Raji (cell line): ENCODE measurements around the gene ZC3H18.

Experiments used
- POLR2A ChIP-seq: IDR thresholded peaks from 2 replicates; pipeline ENCODE4 v1.6.1; 2011; ENCODE audit warnings: low read depth, low read length, control low read depth; ENCODE audit not compliant: insufficient read depth

ZC3H18 gene

DNA sequence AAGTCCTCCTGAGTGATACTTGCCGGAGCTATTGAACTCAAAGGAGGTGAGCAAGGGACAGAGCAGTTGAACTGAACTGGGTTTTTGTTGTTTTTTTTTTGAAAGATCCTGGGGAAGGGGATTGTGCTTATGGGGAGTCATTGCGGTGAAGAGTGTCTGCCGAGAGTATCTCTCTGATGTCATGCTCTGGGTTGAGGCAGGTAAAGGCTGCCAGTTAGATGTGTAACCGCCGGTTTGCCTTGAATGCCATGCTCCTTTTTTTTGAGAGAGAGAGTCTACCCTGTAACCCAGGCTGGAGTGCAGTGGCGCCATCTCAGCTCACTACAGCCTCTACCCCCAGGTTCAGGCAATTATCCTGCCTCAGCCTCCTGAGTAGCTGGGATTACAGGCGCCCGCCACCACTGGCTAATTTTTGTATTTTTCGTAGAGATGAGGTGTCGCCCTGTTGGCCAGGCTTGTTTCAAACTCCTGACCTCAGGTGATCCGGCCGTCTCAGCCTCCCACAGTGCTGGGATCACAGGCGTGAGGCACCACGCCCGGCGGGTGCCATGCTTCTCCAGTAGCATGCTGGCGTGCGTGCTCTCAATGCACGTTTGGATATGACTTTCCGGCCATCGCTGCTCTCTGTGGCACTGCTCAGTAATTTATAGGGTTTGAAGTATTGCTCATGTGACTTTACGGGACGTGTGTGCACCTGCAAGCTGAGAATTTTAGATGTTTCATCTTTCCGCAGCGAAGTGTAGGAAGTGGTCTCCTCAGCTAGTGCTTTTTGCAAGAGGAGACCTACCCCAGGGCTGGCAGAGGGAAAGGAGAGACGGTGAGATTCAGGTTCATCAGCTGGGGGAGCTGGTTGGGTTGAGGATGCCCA is 8.5 kb downstream of the ZC3H18 start:
- TF ChIP-seq POLR2A: no peak

DNA sequence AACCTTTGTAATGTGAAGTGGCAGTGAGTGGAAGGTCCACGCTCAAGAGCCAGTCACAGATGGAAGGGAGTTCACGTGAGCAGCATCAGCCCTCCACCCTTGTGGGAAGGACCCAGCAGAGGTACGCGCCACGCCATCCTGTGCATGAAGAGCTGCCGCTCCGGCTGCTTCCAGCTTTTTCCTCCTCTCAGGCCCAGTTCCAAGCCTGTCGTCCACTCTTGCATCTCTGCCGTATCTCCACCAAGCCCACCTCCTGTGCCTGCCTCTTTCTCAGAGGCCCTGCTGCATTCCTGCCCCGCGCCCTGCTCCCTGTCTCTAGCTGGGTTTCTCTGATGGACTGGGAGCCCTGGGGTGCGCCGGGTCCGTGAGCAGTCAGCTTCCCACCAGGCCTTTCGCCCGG is 10.2 kb downstream of the ZC3H18 start:
- TF ChIP-seq POLR2A: no peak

DNA sequence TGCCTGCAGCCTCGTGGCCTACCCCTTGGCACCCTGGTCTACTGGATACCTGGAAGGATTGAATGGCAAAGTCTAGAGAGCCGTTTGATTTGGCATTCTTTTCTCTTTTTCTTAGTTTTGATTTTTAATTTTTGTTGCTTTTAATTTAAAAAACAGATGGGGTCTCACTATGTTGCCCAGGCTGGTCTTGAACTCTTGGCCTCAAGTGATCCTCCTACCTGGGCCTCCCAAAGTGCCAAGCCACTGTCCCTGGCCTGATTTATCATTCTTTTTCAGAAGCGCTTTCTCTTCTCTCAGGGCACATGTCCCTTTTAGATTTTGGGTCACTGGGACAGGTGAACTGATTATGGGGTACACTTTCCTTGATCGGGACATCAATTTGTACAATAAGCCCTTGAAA is 10.8 kb downstream of the ZC3H18 start:
- no peak for TF ChIP-seq POLR2A

DNA sequence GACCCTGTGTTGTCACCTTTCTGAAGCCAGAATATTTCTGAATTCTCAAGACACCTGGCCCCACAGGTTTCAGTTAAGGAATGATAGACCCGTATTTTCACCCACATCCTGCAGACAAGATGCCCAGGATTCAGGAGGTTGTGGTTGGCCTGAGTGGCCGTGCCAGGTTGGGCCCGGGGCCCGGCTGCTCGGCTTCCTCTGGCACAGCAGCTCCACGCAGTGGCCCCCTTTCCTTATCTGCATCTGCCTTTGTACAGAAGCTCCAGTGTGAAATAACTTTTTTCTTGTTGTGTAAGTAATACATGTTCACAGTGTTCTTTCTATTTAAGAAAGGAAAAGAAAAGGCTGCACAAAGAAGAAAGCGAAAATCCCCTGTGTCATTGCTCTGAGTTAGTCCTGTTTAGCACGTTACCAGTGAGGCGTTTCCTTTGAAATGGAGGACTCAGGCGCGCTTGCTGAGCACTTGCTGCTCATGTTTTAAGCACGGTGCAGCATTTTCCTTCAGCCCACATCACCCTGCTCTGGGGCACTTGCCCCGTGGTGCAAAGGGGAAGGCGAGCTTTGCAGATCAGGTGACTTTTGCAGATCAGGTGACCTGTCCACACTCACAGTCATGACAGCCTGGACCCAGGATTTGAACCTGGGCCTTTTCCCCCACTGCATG is 12.8 kb downstream of the ZC3H18 start:
- TF ChIP-seq POLR2A: no peak

DNA sequence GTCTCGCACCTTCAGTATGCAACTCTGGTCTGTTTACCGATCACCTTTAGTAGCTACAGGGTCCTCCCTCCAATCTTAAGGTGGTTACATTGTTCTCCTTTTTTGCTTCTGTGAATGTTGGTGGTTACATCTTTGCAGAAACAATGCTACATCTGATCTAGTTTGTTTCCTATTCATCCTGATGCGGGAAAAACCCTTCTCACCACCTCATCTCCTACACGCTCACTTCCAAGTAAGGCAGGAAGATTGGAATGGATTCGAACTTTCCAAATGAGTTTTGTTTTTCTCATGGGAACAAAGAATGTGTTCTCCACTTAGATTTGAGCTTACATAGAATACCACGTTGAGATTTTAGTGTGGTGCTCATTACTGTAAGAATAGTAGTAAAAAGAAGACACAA is 14.5 kb downstream of the ZC3H18 start:
- no peak for TF ChIP-seq POLR2A

DNA sequence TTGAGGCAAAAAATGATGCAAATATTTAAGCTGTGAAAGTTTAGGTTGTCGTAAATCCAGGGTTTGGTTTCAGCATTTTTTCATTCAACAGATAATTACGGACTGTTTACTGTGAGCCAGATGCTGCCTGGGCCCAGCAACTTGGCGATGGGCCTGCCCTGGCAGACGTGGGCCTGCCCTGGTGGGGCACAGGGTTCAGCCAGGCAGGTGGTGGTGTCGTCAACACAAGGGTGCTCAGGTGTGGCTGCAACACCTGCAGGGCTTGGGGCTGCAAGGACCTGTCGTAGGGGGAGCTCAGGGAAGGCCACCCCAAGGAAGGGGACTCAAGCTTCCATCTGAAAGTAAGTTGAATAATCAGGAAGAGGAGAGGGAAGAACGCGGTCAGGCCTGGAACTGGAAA is 15.1 kb downstream of the ZC3H18 start:
- no peak for TF ChIP-seq POLR2A

DNA sequence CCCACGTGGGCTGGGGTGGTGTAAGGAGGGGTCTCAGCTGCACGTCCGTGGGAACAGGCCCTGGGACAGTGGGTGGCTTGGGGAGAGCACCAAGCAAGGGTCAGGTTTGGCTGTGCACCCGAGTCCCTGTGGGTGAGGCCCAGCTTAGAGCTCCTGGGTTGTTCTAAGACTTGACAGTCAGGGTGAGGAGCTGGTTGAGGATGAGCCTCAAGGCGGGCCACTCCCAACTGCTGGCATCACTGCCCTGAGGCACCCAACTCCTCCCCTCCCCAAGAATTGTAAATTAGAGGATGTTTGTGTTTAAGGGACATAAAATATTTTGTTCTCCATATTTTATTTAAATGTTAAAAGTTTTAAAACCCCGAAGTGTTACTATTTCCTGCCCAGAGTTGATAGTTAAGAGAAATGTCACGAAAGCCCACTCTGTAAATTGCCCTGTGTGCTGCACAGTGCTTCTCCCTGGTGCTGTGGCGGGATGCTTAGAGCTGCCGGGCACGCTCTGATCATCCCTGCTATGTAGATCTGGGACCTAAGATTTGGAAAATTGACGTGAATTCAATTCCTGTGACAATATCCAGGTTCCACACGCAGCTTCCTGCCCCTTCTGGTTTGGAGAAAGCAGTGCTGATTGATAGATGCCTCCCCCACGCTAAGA is 15.9 kb downstream of the ZC3H18 start:
- no peak for TF ChIP-seq POLR2A

DNA sequence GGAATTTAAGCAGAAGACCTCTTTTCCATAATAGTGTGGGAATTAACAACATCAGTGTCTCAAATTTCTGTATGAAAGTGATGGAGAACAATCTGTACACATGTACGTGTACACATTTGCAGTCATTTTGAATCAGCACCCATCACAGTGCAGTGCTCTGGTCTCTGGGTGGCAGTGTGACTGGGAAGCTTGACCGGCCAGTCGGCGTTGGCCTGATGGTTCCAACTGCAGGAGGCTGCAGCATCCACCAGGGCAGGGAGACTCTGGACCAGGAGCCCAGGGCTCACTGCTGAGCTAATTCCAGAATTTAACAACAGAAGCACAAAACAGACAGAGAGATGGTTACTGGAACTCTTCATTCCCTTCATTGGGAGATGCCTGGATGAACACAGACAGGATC is 17.9 kb downstream of the ZC3H18 start:
- no peak for TF ChIP-seq POLR2A

DNA sequence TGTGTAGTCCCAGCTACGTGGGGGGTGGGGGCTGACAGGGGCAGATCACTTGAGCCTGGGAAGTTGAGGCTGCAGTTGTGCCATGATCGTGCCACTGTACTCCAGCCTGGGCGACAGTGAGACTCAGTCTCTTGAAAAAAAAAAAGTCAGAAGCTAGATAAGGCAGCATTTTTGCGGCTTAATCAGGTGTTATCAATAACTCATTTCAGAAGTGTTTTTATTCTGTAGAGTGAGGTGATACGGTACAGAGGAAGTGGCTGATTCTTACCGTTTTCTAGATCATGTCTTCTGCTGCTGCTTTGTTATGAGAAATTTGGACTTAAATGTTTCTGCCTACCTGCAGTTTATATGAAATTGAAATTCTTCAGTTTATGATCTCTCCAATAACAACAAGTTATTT is 18.6 kb downstream of the ZC3H18 start:
- no peak for TF ChIP-seq POLR2A

DNA sequence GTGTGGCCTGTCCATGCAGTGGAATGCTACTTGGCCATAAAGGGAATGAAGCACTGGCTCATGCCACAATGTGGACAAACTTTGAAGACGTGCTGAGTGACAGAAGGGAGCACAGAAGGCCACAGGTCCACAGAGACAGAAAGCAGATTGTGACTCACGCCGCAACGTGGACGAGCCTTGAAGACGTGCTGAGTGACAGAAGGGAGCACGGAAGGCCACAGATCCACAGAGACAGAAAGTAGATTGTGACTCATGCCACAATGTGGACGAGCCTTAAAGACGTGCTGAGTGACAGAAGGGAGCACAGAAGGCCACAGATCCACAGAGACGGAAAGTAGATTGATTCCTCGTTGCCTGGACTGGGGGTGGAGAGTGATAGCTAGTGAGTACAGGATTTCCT is 19.2 kb downstream of the ZC3H18 start:
- no peak for TF ChIP-seq POLR2A

DNA sequence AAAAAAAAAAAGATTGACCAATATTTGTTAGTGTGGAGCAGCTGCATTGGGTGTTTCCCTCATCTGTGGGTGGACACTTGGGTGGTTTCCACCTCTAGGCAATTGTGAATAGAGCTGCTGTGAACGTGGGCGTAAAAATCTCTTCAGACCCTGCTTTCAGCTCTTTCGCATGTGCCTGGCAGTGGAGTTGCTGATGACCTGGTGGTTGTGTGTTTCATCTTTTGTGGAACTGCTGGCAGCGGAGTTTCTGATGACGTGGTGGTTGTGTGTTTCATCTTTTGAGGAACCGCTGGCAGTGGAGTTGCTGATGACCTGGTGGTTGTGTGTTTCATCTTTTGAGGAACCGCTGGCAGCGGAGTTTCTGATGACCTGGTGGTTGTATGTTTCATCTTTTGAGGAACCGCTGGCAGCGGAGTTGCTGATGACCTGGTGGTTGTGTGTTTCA is 21.4 kb downstream of the ZC3H18 start:
- no peak for TF ChIP-seq POLR2A

DNA sequence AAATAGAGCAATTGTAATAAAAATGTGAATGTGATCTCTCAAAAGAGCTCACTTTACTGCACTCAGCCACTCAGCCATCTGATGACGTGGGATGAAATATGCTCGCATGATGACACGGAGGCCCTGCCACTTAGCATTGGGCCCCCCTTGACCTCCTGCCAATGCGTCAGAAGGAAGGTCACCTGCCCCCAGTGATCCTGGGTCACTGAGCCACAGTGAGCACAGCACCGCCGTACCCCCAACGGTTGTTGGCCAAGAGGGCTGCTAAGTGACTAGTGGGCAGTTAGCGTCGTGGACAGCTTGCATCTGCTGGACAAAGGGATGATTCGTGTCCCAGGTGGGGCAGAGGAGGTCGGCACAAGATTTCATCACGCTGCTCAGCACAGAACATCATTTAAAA is 22.9 kb downstream of the ZC3H18 start:
- no peak for TF ChIP-seq POLR2A

DNA sequence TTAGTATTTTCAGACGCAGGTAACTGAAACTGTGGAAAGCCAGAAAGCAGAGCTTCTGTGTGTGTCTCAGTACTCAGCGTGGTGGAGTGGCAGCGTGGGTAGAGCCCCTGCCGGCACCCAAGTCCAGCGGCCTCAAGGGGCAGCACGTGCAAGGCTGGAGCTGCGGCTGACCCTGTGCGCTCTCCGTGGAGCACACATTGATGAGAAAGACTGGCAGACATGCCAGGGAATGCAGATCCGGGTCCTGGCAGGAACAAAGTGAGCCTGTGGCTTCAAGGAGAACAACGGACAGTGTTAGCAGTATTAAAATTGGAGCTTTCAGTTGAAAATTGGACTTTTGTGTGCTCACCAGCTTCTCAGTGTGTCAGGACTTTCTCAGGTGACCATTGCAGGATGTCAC is 23.3 kb downstream of the ZC3H18 start:
- no peak for TF ChIP-seq POLR2A

DNA sequence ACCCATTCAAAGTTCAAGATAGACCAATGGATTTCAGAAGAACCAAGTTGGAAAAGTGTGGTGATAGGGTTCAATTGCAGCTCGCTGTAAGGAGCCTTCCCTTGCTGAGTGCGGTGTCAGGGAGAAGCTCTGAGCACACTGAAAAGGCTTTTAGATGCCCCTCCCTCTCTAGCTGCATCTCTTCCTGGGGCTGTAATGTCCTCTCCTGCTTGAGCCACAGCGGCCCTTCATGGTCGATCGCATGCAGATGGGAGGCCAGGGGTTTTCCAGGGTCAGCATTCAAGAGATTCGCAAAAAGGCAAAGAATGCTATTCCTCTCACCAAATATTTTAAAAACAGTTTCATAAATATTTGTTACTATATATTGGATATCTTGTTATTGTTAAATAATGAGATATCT is 23.7 kb downstream of the ZC3H18 start:
- TF ChIP-seq POLR2A: no peak

DNA sequence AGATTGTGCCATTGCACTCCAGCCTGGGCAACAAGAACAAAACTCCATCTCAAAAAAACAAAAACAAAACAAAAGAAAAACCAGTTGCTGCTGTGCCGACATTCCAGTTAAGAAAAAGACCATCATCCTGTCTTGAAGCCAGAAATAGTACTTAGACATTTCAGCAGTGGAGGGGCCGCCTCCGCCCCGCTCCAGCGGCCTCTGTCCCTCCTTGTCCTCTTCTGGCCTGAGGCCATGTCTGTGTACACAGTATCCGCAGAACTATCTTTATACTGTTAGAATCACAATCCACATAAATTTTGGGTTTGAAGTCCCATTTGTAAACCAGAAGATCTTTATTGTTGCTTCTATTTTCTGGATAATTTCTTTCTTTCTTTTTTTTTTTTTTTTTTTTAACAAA is 24.9 kb downstream of the ZC3H18 start:
- TF ChIP-seq POLR2A: no peak

DNA sequence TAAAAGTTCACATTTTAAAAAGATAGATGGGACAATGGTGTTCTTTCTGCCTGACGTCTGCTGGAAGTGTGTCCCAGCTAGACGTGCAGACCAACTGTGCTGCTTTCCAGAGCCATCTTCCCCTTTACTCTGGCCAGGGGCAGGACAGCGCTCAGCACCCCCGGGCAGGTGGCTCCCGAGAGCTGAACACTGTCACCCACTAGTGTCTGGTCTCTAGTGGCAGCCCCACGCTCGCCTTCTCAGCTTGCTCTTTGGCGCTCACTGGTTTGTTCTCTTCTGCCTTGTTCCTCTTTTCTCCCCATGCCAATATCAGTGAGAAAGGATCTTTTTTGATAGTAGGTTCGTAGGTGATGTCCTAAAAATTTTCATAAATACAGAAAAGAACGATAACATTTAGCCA is 25.7 kb downstream of the ZC3H18 start:
- TF ChIP-seq POLR2A: no peak

DNA sequence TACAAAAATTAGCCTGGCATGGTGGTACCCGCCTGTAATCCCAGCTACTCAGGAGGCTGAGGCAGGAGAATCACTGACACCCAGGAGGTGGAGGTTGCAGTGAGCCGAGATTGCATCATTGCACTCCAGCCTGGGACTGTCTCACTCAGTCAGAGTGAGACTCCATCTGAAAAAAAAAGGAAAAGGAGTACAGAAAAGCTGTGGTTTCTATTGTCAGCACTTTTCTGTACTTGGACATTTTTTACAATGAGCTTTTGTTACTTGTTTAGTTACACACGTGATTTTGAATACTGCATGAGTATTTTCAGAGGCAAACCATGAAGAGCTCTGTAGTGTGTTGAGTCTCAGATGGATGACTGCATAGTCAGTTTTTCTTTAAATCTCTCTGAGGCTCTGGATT is 26.3 kb downstream of the ZC3H18 start:
- no peak for TF ChIP-seq POLR2A
